ENCODE data around the gene ETV5.

ETV5 gene

GRCh38 chr3:185998136-185998535, 110.8 kb downstream of the ETV5 start:
- in situ Hi-C loops (cut with MboI; ENCODE audit: low pct_unique_long_range_greater_than_20kb, low sequenced_read_pairs, unreplicated experiment): no loop called here
- TF ChIP-seq CTCF (IDR thresholded peaks at IDR 0.05; ENCODE audit: extremely low read depth, insufficient read depth, missing control alignments): no peak

GRCh38 chr3:185997130-185997529, 111.8 kb downstream of the ETV5 start:
- DNase-seq (ENCODE audit: low spot score): no peak
- in situ Hi-C loops (cut with MboI; ENCODE audit: low pct_unique_long_range_greater_than_20kb, low sequenced_read_pairs, unreplicated experiment): no loop called here
- TF ChIP-seq CTCF (IDR thresholded peaks at IDR 0.05; ENCODE audit: extremely low read depth, insufficient read depth, missing control alignments): no peak

More at GRCh38 chr3:185998136-185998535, 110.8 kb downstream of the ETV5 start:
- DNase-seq (ENCODE audit: low spot score): no peak

Data from GM13977 (cell line).